Spleen (tissue), 11 donors: ENCODE measurements around the gene GCHFR. TPM values are rescaled to one million over a fixed set of nuclear protein-coding genes. Genes with fewer than 3 reads are reported as not detected.

Source experiments
- DNase-seq: peaks from one replicate; pipeline ENCODE4 v3.0.0-alpha.2; 2020
- H3K27ac ChIP-seq, 8 donors: fragments of 200-600 bp; sonication (generic) in 7 of 8; 1 replicate in 4 of 8; 2 replicates in 4 of 8; pipeline versions ENCODE4 v1.5.0 to v1.8.0; 2016 to 2021; ENCODE audit warnings: inconsistent platforms in 4 of 8, mild to moderate bottlenecking in 4 of 8, moderate library complexity in 1 of 8
- H3K27me3 ChIP-seq, 7 donors: fragments of 200-600 bp; sonication (generic) in 6 of 7; replicated peaks in 1 of 7; 1 replicate in 4 of 7; 2 replicates in 3 of 7; pipeline versions ENCODE4 v1.5.0 to v1.8.0; 2016 to 2021; ENCODE audit warnings: inconsistent platforms in 3 of 7, mild to moderate bottlenecking in 1 of 7
- H3K36me3 ChIP-seq, 6 donors: fragments of 200-600 bp; sonication (generic) in 5 of 6; 1 replicate in 4 of 6; 2 replicates in 2 of 6; pipeline versions ENCODE4 v1.5.0 to v1.8.0; 2016 to 2021; ENCODE audit warnings: inconsistent platforms in 2 of 6
- H3K4me1 ChIP-seq, 6 donors: fragments of 200-600 bp; sonication (generic) in 5 of 6; 1 replicate in 3 of 6; 2 replicates in 3 of 6; pipeline versions ENCODE4 v1.5.0 to v1.8.0; 2016 to 2021; ENCODE audit warnings: inconsistent platforms in 3 of 6
- H3K4me3 ChIP-seq, 8 donors: fragments of 200-600 bp; sonication (generic) in 7 of 8; 1 replicate in 4 of 8; 2 replicates in 4 of 8; pipeline versions ENCODE4 v1.5.0 to v1.8.0; 2016 to 2021; ENCODE audit warnings: inconsistent platforms in 4 of 8, mild to moderate bottlenecking in 4 of 8, moderate library complexity in 2 of 8
- H3K9me3 ChIP-seq, 8 donors: fragments of 200-600 bp; sonication (generic) in 7 of 8; 1 replicate in 4 of 8; 2 replicates in 4 of 8; pipeline versions ENCODE4 v1.5.0 to v1.8.0; 2016 to 2021; ENCODE audit warnings: inconsistent platforms in 4 of 8
- CTCF ChIP-seq, 11 experiments: fragments of 200-600 bp in 7 of 11; fragments of 450-650 bp in 4 of 11; sonication (generic) in 4 of 11; IDR thresholded peaks in 8 of 11; conservative IDR thresholded peaks in 3 of 11; 1 replicate in 7 of 11; 2 replicates in 4 of 11; pipeline versions ENCODE4 v1.4.0 to v1.8.0; 2016 to 2021; ENCODE audit warnings: antibody characterized with exemption in 11 of 11, inconsistent platforms in 4 of 11, mild to moderate bottlenecking in 1 of 11
- POLR2A ChIP-seq, 3 donors: fragments of 450-650 bp; IDR thresholded peaks; one replicate each; pipeline ENCODE4 v1.5.1; 2017; ENCODE audit warnings: antibody characterized with exemption in 3 of 3, mild to moderate bottlenecking in 1 of 3
- POLR2AphosphoS5 ChIP-seq, 3 donors: sonication (generic); formaldehyde crosslinking; IDR thresholded peaks; one replicate each; pipeline ENCODE4 v1.5.1; 2017; ENCODE audit warnings: antibody characterized with exemption in 3 of 3
- WGBS, 5 donors: extraction: QIAGEN DNeasy Blood & Tissue Kit in 3 of 5; methylation state at CpG; one replicate each; pipeline versions ENCODE4 v1.1.5 to v1.1.7; 2013 to 2018; 5-methylcytosine and 5-hydroxymethylcytosine counted together
- intact Hi-C: fragments of 100-400 bp; cut with DNase I; formaldehyde crosslinking; loops from one replicate; pipeline ENCODE4 v1.15.0; 2023; ENCODE audit warnings: low total_unique reads
- polyA plus RNA-seq, 3 donors: library from polyadenylated mRNA; stranded (reverse); fragments of 200-250 nt; gene quantifications; one replicate each; pipeline ENCODE4 v1.2.1, GENCODE V29; 2013
- small RNA-seq, 4 donors: library from RNA; depleted of rRNA; stranded (forward); fragments of <200 nt; gene quantifications; one replicate each; pipeline ENCODE3, GENCODE V24; 2016
- total RNA-seq, 7 donors: library from RNA; depleted of rRNA in 3 of 7; stranded (reverse); fragments of >200 nt in 3 of 7; fragmentation: NEBNext Ultra II Directional in 4 of 7; extraction: Animal tissue kit (Norgen Biotek cat#: 25700) in 4 of 7; gene quantifications; one replicate each; pipeline versions ENCODE4 v1.1.0 to v1.2.1, GENCODE V29; 2016 to 2021
- donor health status: healthy with polysubstance abuse.
- donor health status: DM: no; HTN: no; CAD: no; lungs with moderate emphysema.
- donor health status: DM: no; HTN: no; CAD: no.
- donor health status: Bipolar disorder and iron deficiency.
- donor health status: healthy.
- donor health status: DM: no; HTN: no; CAD: no.
- donor health status: DM: yes; HTN: yes; CAD: no.

The GCHFR gene
- total and polyA plus RNA-seq, 10 donors = 6.1 to 38.0 (median 16.0) TPM

GRCh38 chr15:40808861-40809450, 45.1 kb downstream of the GCHFR start:
- Histone ChIP-seq H3K9me3 (no peaks in the 10 kb centered on the region), H3K27ac (no peak overlapping the region), H3K27me3 (no peaks in the 10 kb centered on the region), H3K4me1 (peaks cover 12 to 48% (median 41%) of the 10 kb centered on the region in 6 donors), H3K4me3 (peak overlapping the region in 1 of 8 donors; percentile 94), H3K36me3 (peaks cover 0 to 52% (median 19%) of the 10 kb centered on the region in 6 donors)
- WGBS, 5 donors = 74 to 84% (median 78%) methylated on average over 8 of the region's 8 CpGs
- DNase-seq = no peak
- TF ChIP-seq CTCF (IDR thresholded peaks at IDR 0.05 in 8 of 11, conservative IDR thresholded peaks at IDR 0.05 in 3 of 11) (no peak), POLR2AphosphoS5 (IDR thresholded peaks at IDR 0.05) (no peak), POLR2A (IDR thresholded peaks at IDR 0.05) (no peak)
- intact Hi-C loops = no loop called here

GRCh38 chr15:40812721-40813425, 49.0 kb downstream of the GCHFR start:
- Histone ChIP-seq H3K9me3 (no peaks in the 10 kb centered on the region), H3K27me3 (no peaks in the 10 kb centered on the region), H3K4me1 (peaks cover 3 to 17% (median 13%) of the 10 kb centered on the region in 6 donors), H3K27ac (no peak overlapping the region), H3K4me3 (no peak overlapping the region), H3K36me3 (peaks cover 0 to 72% (median 31%) of the 10 kb centered on the region in 6 donors)
- TF ChIP-seq POLR2AphosphoS5 (IDR thresholded peaks at IDR 0.05) = no peak
- TF ChIP-seq CTCF (IDR thresholded peaks at IDR 0.05 in 8 of 11, conservative IDR thresholded peaks at IDR 0.05 in 3 of 11) = no peak
- no peak for TF ChIP-seq POLR2A (IDR thresholded peaks at IDR 0.05)
- intact Hi-C loops = no loop called here
- DNase-seq = no peak
- WGBS, 5 donors = 94 to 99% (median 96%) methylated on average over 10 to 12 of the region's 12 CpGs

- Histone ChIP-seq H3K4me3 (no peak overlapping the region), H3K27me3 (no peaks in the 10 kb centered on the region), H3K9me3 (no peaks in the 10 kb centered on the region), H3K4me1 (no peaks in the 10 kb centered on the region), H3K27ac (peak overlapping the region in 4 of 8 donors; percentile 31 to 52 (median 42)), H3K36me3 (peaks cover 0 to 60% (median 31%) of the 10 kb centered on the region in 6 donors)
- no peak for DNase-seq
- TF ChIP-seq POLR2AphosphoS5 (IDR thresholded peaks at IDR 0.05) = no peak
- TF ChIP-seq POLR2A (IDR thresholded peaks at IDR 0.05) = no peak
- no peak for TF ChIP-seq CTCF (IDR thresholded peaks at IDR 0.05 in 8 of 11, conservative IDR thresholded peaks at IDR 0.05 in 3 of 11)
- WGBS, 5 donors = 88 to 96% (median 91%) methylated on average over 4 of the region's 4 CpGs
- intact Hi-C loops = no loop called here
Measured at GRCh38 chr15:40815042-40815698, 51.3 kb downstream of the GCHFR start.

Small RNAs within 50 kb of the gene (small RNA-seq; reads per million reads assigned to genes)
- gene SUMO2P15 = 0 reads per million in 4 donors

Other genes starting within 250 kb of the GCHFR start
- gene CCDC32, start 199.0 kb upstream of the GCHFR start, total RNA-seq = 10 to 100 TPM; 38.9 to 64.1 (median 46.4) TPM
- gene CCDC32, start 199.0 kb upstream of the GCHFR start, polyA plus RNA-seq = 10 to 100 TPM; 27.3 to 42.5 (median 33.6) TPM
- 10 to 100 TPM in 1 of 7 donors, 1 to 10 TPM in 6; 7.1 to 11.0 (median 8.3) TPM for gene RPUSD2, start 194.8 kb upstream of the GCHFR start, total RNA-seq
- gene RPUSD2, start 194.8 kb upstream of the GCHFR start, polyA plus RNA-seq = 10 to 100 TPM; 11.2 to 12.3 (median 12.2) TPM
- gene KNL1, start 169.8 kb upstream of the GCHFR start, total RNA-seq = 1 to 10 TPM; 2.1 to 9.7 (median 4.6) TPM
- 1 to 10 TPM in 1 of 3 donors, under 1 TPM in 2; 0.52 to 2.1 (median 0.67) TPM for gene KNL1, start 169.8 kb upstream of the GCHFR start, polyA plus RNA-seq
- 1 to 10 TPM in 5 of 7 donors, under 1 TPM in 2; 0.43 to 5.5 (median 3.0) TPM for gene RAD51, start 68.9 kb upstream of the GCHFR start, total RNA-seq
- gene RAD51, start 68.9 kb upstream of the GCHFR start, polyA plus RNA-seq = 1 to 10 TPM in 2 of 3 donors, under 1 TPM in 1; 0.72 to 4.7 (median 2.0) TPM
- 10 to 100 TPM; 19.7 to 32.2 (median 25.6) TPM for gene RMDN3, start 8.8 kb upstream of the GCHFR start, total RNA-seq
- gene RMDN3, start 8.8 kb upstream of the GCHFR start, polyA plus RNA-seq = 10 to 100 TPM; 13.0 to 15.4 (median 13.7) TPM
- under 1 TPM in 6 of 7 donors, not detected in 1; 0.20 to 0.66 (median 0.39) TPM for gene C15orf62, start 5.9 kb downstream of the GCHFR start, total RNA-seq
- gene C15orf62, start 5.9 kb downstream of the GCHFR start, polyA plus RNA-seq = under 1 TPM; 0.36 to 0.39 (median 0.38) TPM
- 10 to 100 TPM; 16.1 to 31.1 (median 20.3) TPM for gene ZFYVE19, start 43.0 kb downstream of the GCHFR start, total RNA-seq
- 10 to 100 TPM; 23.2 to 31.7 (median 27.3) TPM for gene ZFYVE19, start 43.0 kb downstream of the GCHFR start, polyA plus RNA-seq
- gene DNAJC17, start 43.4 kb downstream of the GCHFR start, total RNA-seq = 10 to 100 TPM; 16.2 to 57.1 (median 41.1) TPM
- gene DNAJC17, start 43.4 kb downstream of the GCHFR start, polyA plus RNA-seq = 10 to 100 TPM; 52.5 to 61.5 (median 60.4) TPM
- not detected for gene PPP1R14D, start 64.6 kb downstream of the GCHFR start, total RNA-seq
- gene PPP1R14D, start 64.6 kb downstream of the GCHFR start, polyA plus RNA-seq = under 1 TPM in 1 of 3 donors, not detected in 2; 0.30 TPM
- gene SPINT1, start 80.0 kb downstream of the GCHFR start, total RNA-seq = 10 to 100 TPM in 4 of 7 donors, 1 to 10 TPM in 3; 6.5 to 25.8 (median 11.3) TPM
- gene SPINT1, start 80.0 kb downstream of the GCHFR start, polyA plus RNA-seq = 1 to 10 TPM; 4.8 to 5.6 (median 5.0) TPM
- not detected for gene RHOV, start 110.2 kb downstream of the GCHFR start, total RNA-seq
- gene RHOV, start 110.2 kb downstream of the GCHFR start, polyA plus RNA-seq = under 1 TPM in 2 of 3 donors, not detected in 1; 0.06 to 0.19 TPM
- 10 to 100 TPM; 18.6 to 29.1 (median 25.3) TPM for gene VPS18, start 130.4 kb downstream of the GCHFR start, total RNA-seq
- 10 to 100 TPM in 1 of 3 donors, 1 to 10 TPM in 2; 7.2 to 15.8 (median 7.4) TPM for gene VPS18, start 130.4 kb downstream of the GCHFR start, polyA plus RNA-seq
- 10 to 100 TPM in 5 of 7 donors, 1 to 10 TPM in 2; 7.6 to 26.3 (median 11.0) TPM for gene DLL4, start 165.3 kb downstream of the GCHFR start, total RNA-seq
- gene DLL4, start 165.3 kb downstream of the GCHFR start, polyA plus RNA-seq = 1 to 10 TPM; 1.2 to 5.0 (median 2.3) TPM
- 1 to 10 TPM in 6 of 7 donors, under 1 TPM in 1; 0.92 to 5.5 (median 1.7) TPM for gene CHAC1, start 189.4 kb downstream of the GCHFR start, total RNA-seq
- gene CHAC1, start 189.4 kb downstream of the GCHFR start, polyA plus RNA-seq = 1 to 10 TPM in 2 of 3 donors, under 1 TPM in 1; 0.39 to 1.5 (median 1.1) TPM